ENCODE measurements around the gene ANKRD23.
"Not testable (repeated sequence)": the region's sequence is repeated elsewhere in the genome, so short reads cannot be mapped to it uniquely, and the experiment has no call there.

ANKRD23 gene

GRCh38 chr2:96819128-96819875 is 24.5 kb downstream of the ANKRD23 start:
- no peak overlapping the region for H3K4me3 ChIP-seq (ENCODE audit: low read depth, low read length)

- H3K4me3 ChIP-seq (ENCODE audit: low read depth, low read length): no peak overlapping the region
Observed at GRCh38 chr2:96817882-96818281, 25.9 kb downstream of the ANKRD23 start.

GRCh38 chr2:96816836-96817702 is 26.8 kb downstream of the ANKRD23 start:
- peak overlapping the region; percentile 78 for H3K4me3 ChIP-seq (ENCODE audit: low read depth, low read length)

- peak within 1 kb of the TSS; percentile 78 for H3K4me3 ChIP-seq (ENCODE audit: low read depth, low read length)
Observed at GRCh38 chr2:96816127-96816835, 27.5 kb downstream of the ANKRD23 start, which contains the start of gene CNNM3. Gene CNNM3 (plus strand): TSS chr2:96816268. CDS start chr2:96816278, 10 bp downstream.

- peak overlapping the region; percentile 49 for H3K4me3 ChIP-seq (ENCODE audit: low read depth, low read length)
Observed at GRCh38 chr2:96815326-96816126, 28.3 kb downstream of the ANKRD23 start.

- H3K4me3 ChIP-seq (ENCODE audit: low read depth, low read length): no peak overlapping the region
Observed at GRCh38 chr2:96813656-96814055, 30.2 kb downstream of the ANKRD23 start.

- H3K4me3 ChIP-seq (ENCODE audit: low read depth, low read length): no peak overlapping the region
Observed at GRCh38 chr2:96811917-96812316, 31.9 kb downstream of the ANKRD23 start.

GRCh38 chr2:96810783-96811192 is 33.0 kb downstream of the ANKRD23 start:
- no peak overlapping the region for H3K4me3 ChIP-seq (ENCODE audit: low read depth, low read length)

GRCh38 chr2:96809951-96810782 is 33.7 kb downstream of the ANKRD23 start:
- no peak overlapping the region for H3K4me3 ChIP-seq (ENCODE audit: low read depth, low read length)

- no peak overlapping the region for H3K4me3 ChIP-seq (ENCODE audit: low read depth, low read length)
Observed at GRCh38 chr2:96809216-96809882, 34.5 kb downstream of the ANKRD23 start.

GRCh38 chr2:96808176-96808837 is 35.5 kb downstream of the ANKRD23 start:
- H3K4me3 ChIP-seq (ENCODE audit: low read depth, low read length): no peak overlapping the region

- H3K4me3 ChIP-seq (ENCODE audit: low read depth, low read length): no peak overlapping the region
Observed at GRCh38 chr2:96807127-96807471, 36.7 kb downstream of the ANKRD23 start.

- H3K4me3 ChIP-seq (ENCODE audit: low read depth, low read length): no peak overlapping the region
Observed at GRCh38 chr2:96806468-96807126, 37.2 kb downstream of the ANKRD23 start.

- not testable (repeated sequence) for H3K4me3 ChIP-seq (ENCODE audit: low read depth, low read length)
Observed at GRCh38 chr2:96805946-96806345, 37.9 kb downstream of the ANKRD23 start.

- no peak overlapping the region for H3K4me3 ChIP-seq (ENCODE audit: low read depth, low read length)
Observed at GRCh38 chr2:96804986-96805385, 38.8 kb downstream of the ANKRD23 start.

GRCh38 chr2:96802721-96803120 is 41.1 kb downstream of the ANKRD23 start:
- no peak overlapping the region for H3K4me3 ChIP-seq (ENCODE audit: low read depth, low read length)

- no peak overlapping the region for H3K4me3 ChIP-seq (ENCODE audit: low read depth, low read length)
Observed at GRCh38 chr2:96801786-96802595, 41.8 kb downstream of the ANKRD23 start.
